HG02840 (cell line): ENCODE measurements around the gene BPIFB1.

Source experiments
- ATAC-seq: cut with Tn5 transposase; IDR thresholded peaks from one replicate; pipeline ENCODE4 v1.9.1; 2021; ENCODE audit warnings: mild to moderate bottlenecking, moderate library complexity, moderate number of reproducible peaks; ENCODE audit not compliant: unreplicated experiment, low FRiP score

The BPIFB1 gene

DNA sequence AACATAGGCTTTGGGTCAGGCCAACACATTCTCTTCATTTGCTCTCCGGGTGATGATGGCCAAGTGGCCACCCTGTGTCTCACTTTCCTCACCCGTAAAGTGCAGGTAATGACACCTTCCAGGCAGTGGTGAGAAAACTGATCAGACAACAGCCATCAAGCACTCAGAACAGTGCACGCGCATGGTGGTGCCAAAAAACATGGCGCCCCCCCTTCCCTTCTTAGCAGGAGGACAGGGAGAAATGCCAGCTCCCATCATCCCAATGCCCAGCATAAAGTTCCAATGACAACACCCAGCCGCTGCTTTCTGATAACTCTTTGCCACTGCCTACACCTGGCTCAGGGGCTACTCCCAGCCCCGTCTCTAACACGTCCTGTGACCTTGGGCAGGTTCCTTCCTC is 8.4 kb downstream of the BPIFB1 start:
- ATAC-seq = no peak

DNA sequence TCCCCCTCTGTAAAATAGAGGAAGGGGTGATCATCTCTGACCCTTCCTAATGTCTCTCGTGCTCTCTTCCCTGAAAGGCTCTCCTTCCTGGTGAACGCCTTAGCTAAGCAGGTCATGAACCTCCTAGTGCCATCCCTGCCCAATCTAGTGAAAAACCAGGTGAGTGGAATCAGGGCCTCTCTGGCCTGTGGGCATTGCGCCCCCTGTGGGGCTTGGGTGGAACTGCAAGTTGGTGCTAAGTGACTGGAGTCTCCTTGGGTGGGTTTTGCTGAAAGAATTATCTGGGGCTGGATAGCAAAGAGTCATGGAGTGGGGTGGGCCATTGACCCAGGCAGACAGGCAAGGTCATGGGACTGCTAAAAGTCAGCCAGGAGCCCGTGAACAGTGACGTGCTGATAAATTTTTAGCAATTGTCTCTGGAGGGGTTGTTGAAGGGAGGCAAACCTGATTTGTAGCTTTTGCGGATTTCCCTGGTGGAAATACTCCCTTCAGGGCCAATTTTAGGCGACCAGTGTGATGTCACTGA is 8.9 kb downstream of the BPIFB1 start:
- ATAC-seq = no peak

DNA sequence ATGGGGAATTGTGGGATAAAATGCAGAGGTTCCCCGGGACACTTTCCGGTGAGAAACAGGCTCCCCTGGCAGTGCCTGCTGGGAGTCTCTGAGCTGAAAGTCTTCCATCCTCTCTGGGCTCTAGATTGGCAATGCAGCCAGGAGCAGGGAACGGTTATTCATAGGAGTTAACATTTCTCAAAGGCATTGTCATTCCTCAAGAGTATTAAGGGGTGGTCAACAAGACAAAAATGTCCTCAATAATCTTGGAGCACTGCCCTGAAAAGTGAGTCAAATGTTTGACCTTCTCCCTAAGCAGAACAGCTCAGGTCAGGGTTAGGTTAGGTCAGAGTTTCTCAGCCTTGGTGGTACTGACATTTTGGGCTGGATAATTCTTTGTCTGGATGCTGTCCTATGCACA is 13.2 kb downstream of the BPIFB1 start:
- no peak for ATAC-seq

DNA sequence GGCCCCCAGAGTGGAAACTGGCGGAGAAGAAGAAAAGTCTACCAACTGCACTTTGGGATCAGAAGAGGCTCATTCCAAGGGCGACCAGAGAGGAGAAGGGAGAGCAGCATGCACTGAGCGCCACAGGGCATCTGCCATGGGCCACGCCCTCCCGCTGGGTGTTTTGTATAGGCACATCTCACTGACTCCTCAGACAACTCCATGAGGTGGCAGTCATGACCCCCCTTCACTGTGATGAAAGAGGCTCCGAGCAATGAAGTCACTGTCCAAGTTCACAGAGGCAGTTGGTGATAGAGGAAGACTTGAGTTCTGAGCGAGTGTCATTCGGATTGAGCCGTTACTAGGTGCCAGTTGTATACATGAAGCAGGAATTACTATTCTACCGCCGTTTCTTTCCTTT is 15.4 kb downstream of the BPIFB1 start:
- ATAC-seq = no peak

DNA sequence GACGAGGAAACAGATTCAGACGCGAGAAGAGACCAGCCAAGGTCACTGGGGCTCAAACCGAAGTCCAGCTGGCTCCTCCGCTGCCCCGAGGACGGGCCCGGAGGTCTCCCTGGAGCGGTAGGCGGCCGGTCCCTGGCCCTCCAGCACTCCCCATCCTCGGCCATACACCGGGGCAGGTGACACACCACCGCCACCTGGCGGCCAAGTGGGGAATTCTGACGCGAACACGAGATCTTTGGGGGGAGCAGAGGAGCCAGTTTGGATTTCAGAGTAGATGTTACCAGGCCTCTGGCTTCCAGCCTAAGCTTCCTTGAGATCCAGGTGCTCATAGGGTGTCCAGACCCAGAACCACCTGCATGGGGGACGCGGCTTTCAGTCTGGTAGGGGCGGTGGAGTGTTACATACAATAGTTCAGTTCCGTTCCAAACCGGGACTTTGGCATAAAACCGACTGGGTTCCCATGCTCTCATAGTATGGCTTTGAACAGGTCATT is 16.1 kb downstream of the BPIFB1 start:
- ATAC-seq = no peak

DNA sequence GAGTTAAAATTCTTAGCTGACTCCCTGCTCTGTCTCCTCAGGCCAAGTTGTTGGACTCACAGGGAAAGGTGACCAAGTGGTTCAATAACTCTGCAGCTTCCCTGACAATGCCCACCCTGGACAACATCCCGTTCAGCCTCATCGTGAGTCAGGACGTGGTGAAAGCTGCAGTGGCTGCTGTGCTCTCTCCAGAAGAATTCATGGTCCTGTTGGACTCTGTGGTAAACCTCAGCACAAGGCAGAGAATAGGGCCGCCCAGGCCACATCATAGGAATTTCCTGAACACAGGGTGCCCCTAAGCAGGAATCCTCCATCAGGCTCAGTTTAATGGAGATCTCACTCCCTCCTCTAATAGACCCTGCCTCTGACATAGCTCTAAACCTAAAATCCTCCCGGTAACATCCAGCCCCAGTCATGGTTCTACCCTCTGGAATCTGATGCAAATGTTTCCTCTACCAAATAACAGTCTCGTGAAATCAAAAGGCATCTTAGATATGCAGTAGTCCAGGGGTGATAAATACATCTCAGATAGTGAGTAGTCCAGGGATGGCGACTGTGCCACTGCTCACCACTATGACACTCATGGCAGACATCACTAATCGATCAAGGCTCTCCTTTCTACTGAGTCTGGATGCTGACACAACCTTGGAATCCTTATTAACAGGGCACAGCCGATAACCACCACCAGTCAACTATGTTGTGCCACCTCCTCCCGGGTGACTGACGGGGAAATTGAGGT is 18.3 kb downstream of the BPIFB1 start:
- no peak for ATAC-seq

DNA sequence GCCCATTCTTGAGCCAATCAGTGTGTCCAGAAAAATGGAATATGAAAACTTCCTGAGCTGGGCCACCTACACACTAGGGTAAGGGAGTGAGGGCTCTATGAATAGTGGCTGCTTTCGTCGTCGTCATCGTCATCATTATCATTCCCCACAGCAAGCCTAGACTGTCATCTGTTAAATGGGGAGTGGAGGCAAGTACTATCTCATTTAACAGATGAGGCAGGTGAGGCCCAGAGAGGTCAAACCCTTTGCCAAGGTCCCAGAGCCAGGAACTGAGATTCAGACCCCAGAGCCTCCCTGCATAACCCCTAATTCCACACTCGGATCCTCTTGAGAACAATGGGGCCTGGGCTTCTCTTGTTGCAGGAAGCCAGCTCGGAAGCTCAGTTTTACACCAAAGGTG is 20.6 kb downstream of the BPIFB1 start:
- ATAC-seq = no peak

DNA sequence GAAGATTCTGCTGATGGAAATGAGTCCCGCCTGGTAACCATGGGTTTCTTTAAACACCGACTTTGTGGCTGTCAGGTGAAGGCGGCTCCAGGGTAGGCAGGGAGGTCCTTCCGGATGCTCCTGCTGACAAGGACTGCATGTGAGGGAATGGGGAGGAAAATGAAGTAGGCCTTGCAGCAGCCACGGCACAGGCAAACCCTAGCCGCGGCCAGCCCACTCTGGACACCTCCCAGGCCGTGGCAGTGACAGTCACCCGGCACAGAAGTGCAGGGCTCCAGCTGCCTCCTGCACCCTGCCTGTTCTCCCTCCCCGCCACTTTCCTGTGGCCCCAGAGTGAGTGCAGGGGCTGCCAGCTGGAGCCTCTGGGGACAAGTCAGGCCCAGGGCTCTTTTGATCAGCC is 21.0 kb downstream of the BPIFB1 start:
- no peak for ATAC-seq

DNA sequence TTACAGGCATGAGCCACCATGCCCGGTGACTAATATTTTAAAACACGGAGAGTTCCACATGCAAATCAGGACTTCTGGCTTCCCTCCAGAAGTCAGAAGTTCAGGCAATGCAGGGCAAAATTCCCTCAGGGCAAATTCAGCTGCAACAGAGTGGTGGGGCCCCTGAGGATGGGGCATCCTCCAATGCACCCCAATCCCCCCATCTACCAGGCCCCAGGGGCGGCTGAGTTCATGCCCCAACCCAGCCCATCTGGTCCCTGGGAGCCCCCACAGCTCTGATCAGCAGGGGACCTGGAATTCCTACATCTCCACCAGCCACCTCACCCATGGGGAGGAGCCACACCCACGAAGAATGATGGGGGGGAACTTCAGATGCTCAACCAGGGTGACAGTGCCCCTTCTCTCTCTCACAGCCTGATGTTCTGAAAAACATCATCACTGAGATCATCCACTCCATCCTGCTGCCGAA is 22.6 kb downstream of the BPIFB1 start:
- ATAC-seq = no peak

DNA sequence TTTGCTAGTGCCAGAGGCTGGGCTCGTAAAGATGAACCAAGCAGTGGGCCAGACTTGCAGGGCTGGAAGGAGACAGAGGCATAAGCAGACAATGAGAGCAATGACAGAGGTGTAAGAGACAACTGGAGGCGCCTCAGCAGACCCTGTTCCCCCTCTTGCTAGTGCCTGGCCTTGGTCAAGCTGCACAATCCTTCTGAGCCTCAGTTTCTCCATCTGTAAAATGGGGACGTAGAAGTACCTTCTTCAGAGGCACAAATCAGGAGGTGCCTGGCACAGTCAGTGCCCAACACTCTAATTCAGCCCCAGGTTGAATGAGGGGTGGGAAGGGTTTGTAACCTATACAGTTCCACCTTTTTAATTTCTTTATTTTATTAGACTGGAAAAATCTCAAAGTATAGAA is 23.2 kb downstream of the BPIFB1 start:
- ATAC-seq = no peak

DNA sequence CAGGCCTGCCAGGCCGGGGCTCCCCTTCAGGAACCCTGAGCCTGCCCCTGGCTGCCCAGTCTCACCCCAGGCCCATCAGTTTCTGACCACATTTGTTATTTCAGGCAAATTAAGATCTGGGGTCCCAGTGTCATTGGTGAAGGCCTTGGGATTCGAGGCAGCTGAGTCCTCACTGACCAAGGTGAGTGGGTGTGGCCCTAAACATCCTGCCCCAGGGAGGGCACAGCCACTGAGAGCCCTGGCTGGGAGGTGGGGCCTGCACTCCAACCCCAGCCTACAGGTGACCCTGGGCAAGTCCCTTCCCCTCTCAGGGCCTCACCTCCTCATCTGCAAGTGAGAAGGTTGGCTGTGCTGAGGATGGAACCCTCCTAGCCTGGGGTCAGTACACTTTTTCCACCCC is 23.8 kb downstream of the BPIFB1 start:
- no peak for ATAC-seq

DNA sequence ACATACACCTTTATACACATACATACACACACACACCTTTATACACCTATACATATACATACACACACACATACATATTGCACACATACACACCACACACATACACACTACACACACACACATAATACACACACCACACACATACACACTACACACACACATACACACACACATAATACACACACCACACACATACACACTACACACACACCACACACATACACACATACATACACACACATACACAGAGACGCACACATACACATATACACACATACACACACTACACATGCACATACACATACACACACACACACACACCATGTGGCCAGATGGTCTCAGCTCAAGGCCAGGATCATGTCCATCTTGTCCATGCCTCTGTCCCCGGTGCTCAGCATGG is 25.7 kb downstream of the BPIFB1 start:
- ATAC-seq = no peak

DNA sequence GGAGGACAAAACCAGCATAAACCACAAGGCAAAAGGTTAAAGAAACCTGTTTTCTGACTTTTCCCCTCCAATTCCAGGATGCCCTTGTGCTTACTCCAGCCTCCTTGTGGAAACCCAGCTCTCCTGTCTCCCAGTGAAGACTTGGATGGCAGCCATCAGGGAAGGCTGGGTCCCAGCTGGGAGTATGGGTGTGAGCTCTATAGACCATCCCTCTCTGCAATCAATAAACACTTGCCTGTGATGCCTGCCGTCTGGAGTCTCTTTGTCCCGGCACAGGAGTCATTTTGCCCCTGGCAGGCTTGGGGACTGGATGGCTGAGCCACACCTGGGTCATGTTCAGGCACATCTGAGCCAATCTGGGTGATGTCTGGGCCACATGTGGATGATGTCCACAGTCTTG is 26.6 kb downstream of the BPIFB1 start:
- ATAC-seq = no peak

DNA sequence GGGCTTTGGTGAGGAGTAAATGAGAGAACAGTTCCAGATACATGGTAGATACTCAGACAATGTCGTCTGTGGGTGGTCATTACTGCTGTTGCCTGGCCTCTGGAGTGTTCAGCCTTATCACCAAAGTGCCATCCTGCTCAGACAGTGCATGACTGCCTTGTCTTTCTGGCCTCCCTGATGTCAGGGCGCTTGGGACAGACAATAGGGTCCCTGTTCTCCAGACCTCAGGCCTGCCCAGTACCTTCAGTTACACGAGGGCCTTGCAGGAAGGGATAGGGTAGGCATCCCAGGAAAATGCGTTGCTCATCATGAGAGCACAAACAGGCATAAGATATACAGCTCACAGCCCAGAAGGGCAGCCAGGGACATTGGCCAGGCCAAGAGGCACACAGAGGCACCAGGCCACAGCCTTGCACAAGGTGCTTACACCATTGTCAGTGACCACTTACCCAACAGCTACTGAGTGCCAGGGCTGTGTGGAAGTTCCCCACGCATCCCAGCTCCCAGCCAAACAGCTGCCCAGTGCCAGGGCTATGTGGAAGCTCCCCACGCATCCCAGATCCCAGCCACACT is 27.4 kb downstream of the BPIFB1 start:
- no peak for ATAC-seq

DNA sequence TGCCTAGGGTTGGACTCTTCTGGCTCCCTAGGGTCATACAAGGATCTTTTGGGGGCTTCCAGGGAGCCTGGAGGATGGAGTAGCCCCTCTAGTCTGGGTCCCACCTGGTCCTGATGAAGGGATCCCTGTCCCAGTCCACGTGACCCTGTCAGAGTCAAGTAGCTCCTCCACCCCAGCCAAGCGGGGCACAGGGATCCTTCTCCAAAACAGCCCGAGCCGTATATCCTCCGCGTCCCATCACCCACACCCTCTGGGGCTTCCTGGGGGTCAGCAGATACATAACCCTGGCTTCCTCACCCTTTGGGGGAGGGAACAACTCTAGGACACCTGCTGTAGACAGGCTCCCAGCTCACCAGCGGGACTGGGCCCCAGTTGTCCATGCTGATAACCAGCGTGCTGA is 28.0 kb downstream of the BPIFB1 start:
- ATAC-seq = no peak

DNA sequence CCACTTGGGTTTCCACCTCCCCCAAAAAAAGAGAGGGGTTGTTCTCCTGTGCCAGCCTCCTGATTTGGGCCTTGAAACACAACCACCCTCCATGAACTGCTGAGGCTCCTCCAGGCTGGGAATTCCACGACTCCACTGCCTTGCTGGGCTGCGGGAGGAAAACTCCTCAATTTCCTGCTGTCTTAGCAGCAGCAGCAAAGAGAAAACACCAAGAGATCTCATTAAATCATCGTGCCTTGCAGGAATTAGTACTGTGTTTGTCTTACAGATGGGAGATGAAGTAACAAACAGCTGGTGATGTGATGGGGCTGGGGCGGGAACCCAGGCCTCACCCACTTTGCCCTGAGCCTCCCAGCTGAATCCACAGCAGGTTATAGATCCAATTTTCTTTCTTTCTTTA is 29.0 kb downstream of the BPIFB1 start:
- ATAC-seq = no peak

DNA sequence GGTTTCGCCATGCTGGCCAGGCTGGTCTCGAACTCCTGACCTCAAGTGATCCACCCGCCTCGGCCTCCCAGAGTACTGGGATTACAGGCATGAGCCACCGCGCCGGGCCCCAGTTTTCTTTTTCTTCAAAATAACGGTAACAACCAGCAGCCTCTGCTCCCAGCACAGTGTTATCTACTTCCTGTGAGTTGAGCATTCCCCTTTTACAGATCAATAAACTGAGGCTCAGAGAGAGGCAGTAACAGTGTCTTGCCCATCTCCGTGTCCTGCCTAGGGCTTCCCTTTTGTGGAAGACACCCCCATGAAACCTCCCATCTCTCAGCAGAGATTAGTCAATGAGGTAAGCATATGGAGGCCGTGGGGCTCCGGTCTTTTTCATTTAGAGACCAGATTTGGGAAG is 29.6 kb downstream of the BPIFB1 start:
- ATAC-seq = no peak

DNA sequence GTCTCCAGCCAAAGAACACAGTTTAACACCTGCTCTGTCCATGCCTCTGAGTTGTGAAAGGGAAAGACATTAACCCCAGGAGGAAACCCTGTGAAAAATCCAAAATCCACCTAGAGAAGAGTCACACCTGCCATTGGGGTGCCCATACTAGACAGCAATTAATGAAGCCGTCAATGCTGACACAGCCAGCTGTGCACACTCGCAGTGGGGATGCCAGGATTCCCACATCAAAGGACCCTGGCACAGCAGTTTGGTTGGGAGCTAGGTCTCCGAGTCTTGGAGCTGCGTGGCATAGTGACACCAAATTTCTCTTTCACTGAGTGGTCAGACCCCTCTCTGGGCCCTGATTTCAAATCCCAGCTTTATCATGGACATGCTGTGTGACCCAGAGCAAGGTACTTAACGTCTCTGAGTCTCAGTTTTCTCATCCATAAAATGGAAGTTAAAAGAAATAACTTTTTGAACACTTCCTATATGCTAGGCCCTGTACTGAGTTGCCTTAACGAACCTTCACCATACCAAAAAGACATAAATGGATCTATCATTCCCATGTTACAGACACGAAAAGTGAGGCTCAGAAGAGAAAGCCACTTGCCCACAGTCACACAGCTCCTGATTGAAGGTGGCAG is 30.8 kb downstream of the BPIFB1 start:
- no peak for ATAC-seq

DNA sequence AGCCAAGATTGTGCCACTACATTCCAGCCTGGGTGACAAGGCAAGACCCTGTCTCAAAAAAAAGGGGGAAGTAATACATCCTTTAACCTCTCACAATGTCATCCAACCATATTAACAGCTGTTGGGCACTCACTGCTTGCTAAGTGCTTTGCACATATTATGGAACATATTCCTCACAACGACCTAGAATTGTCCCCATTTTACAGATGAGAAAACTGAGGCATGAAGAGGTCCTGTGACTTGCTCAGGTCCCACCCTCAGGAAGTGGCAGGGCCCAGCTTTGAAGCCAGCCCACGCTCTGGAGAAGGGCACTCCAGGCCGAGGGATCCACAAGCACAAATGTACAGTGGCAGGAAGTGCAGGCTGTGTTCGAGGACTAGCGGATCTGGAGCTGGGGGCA is 33.3 kb downstream of the BPIFB1 start:
- no peak for ATAC-seq

DNA sequence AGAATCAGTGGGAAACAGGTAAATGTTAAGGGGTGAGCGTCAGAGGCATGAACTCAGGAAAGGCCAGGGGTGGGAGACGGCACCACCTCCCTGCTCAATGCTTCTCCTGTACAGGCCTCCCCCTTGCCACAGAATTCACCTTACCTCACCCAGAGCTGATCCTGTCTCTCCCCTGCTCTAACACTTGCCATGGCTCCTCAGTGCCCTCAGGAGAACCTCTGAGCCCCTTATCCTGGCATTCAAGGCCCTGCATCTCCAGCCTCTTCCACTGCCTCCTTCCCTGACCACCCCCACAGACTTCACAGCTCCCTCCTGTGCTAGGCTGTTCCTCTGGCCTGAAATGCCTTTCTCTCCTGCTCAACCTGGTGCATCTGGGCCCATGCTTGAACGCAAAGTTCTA is 33.9 kb downstream of the BPIFB1 start:
- ATAC-seq = no peak

DNA sequence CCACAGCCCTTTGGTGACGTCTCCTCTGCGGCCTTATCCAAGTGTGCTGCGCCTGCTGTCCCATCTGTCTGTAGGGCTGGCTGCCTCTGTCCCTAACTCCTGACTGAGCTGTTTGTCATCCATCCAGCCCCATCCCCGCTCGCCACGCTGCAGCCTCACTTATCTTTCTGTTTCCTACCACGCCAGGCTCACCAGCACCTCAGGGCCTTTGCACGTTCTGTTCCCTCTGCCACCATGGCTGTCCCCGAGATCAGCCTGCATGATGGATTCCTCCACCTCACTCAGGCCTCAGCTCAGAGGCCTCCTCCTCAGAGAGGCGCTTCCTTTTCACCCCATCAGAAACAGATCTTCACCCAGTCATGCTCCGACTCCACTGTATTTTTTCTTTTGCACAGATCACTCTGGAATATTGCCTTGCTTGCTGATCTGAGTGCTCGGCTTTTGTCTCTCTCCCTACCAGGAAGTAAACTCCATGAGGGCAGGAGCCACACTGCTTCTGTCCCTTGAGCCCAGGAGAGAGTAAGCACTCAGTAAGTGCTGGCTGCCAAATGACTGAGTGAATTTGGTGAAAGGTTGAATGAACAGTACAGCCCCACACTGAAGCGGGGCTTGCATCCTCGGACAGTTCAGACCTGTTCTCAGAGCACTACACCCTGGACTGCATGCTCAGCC is 34.5 kb downstream of the BPIFB1 start:
- no peak for ATAC-seq
